HCT116 (cell line): ENCODE results near the gene BTBD9. TPM values are rescaled to one million over a fixed set of nuclear protein-coding genes. Genes with fewer than 3 reads are reported as not detected.

Source experiments
- ATAC-seq: fragments of 200-7000 bp; cut with Tn5 transposase; 2 replicates; pipeline ENCODE4 v1.9.1; 2020; ENCODE audit warnings: mild to moderate bottlenecking, moderate library complexity
- BruUV-seq: library from RNA; stranded (reverse); fragments of 400-500 nt; replicated peaks from 2 replicates; lab custom pipeline; 2021; lab: Mats Ljungman, UMichigan
- CTCF ChIA-PET: fragments of 300-600 bp; sonication (Branson Sonifier 250); formaldehyde crosslinking; loops from one replicate; lab custom pipeline; 2021; ENCODE audit warnings: antibody characterized with exemption; lab: Charles Lee
- POLR2A ChIA-PET: fragments of 300-600, 350-600 bp; sonication (Branson Sonifier 250); formaldehyde crosslinking; loops from one replicate; lab custom pipeline; 2021; ENCODE audit warnings: antibody characterized with exemption; lab: Charles Lee
- RAD21 ChIA-PET, 2 experiments: fragments of 300-600 bp; sonication (Branson Sonifier 250); formaldehyde crosslinking; loops; one replicate each; lab custom pipeline; 2023; ENCODE audit warnings: low total read pairs in 2 of 2; ENCODE audit not compliant: uncharacterized antibody in 2 of 2, unreplicated experiment in 2 of 2, low non-redundant PET in 1 of 2; lab: Charles Lee
- DNase-seq: peaks from one replicate; pipeline ENCODE4 v3.0.0-alpha.2; 2010; ENCODE audit warnings: low read depth, low spot score
- H2AFZ ChIP-seq: fragments of 200-600 bp; shearing (Covaris generic), sonication (generic); 2 replicates; pipeline ENCODE4 v1.6.1; 2017; ENCODE audit warnings: low read depth, mixed run types, mixed read lengths, antibody characterized with exemption, low read length; ENCODE audit not compliant: poor library complexity, severe bottlenecking
- H3K27ac ChIP-seq: 2 replicates; pipeline ENCODE4 v1.5.1; 2012; ENCODE audit warnings: low read depth, low read length
- H3K27me3 ChIP-seq: fragments of 200-600 bp; sonication (generic); 2 replicates; pipeline ENCODE4 v1.6.1; 2016; ENCODE audit warnings: mixed run types, low read length, mixed read lengths; ENCODE audit not compliant: insufficient read depth
- H3K36me3 ChIP-seq, 2 experiments: fragments of 200-500 bp in 1 of 2; fragments of 200-600 bp in 1 of 2; sonication (Bioruptor generic) in 1 of 2; sonication (generic) in 1 of 2; 2 replicates each; pipeline versions ENCODE4 v1.5.1 to v1.6.1; 2014 to 2016; ENCODE audit warnings: low read length in 2 of 2, inconsistent platforms in 1 of 2, mixed read lengths in 1 of 2, mixed run types in 1 of 2; ENCODE audit not compliant: insufficient read depth in 2 of 2, control insufficient read depth in 1 of 2
- H3K4me1 ChIP-seq, 2 experiments: fragments of 200-600 bp in 1 of 2; sonication (generic) in 1 of 2; 2 replicates each; pipeline versions ENCODE4 v1.5.1 to v1.6.1; 2012 to 2017; ENCODE audit warnings: low read length in 2 of 2, inconsistent platforms in 1 of 2, mild to moderate bottlenecking in 1 of 2, mixed read lengths in 1 of 2, mixed run types in 1 of 2, moderate library complexity in 1 of 2; ENCODE audit not compliant: insufficient read depth in 2 of 2, control insufficient read depth in 1 of 2
- H3K4me2 ChIP-seq: fragments of 200-600 bp; sonication (generic); 2 replicates; pipeline ENCODE4 v1.6.1; 2017; ENCODE audit warnings: mixed run types, low read length, mixed read lengths
- H3K4me3 ChIP-seq, 2 experiments: fragments of 200-600 bp in 1 of 2; sonication (generic) in 1 of 2; replicated peaks in 1 of 2; 2 replicates each; pipeline ENCODE4 v1.5.1; 2011 to 2016; ENCODE audit warnings: low read length in 2 of 2, control low read depth in 1 of 2, low read depth in 1 of 2, mild to moderate bottlenecking in 1 of 2, mixed read lengths in 1 of 2, mixed run types in 1 of 2
- H3K79me2 ChIP-seq: fragments of 200-600 bp; sonication (generic); 2 replicates; pipeline ENCODE4 v1.6.1; 2017; ENCODE audit warnings: mild to moderate bottlenecking, mixed run types, low read length, moderate library complexity, mixed read lengths; ENCODE audit not compliant: insufficient read depth
- H3K9ac ChIP-seq: fragments of 200-600 bp; sonication (generic); 2 replicates; pipeline ENCODE4 v1.6.1; 2016; ENCODE audit warnings: low read length, mixed read lengths
- H3K9me2 ChIP-seq: fragments of 200-600 bp; sonication (generic), shearing (Covaris generic); 2 replicates; pipeline ENCODE4 v1.6.1; 2017; ENCODE audit warnings: mixed run types, mild to moderate bottlenecking, moderate library complexity; ENCODE audit not compliant: insufficient read depth
- H3K9me3 ChIP-seq, 2 experiments: fragments of 200-500 bp in 1 of 2; fragments of 200-600 bp in 1 of 2; sonication (Bioruptor generic) in 1 of 2; sonication (generic) in 1 of 2; 2 replicates each; pipeline ENCODE4 v1.6.1; 2014 to 2017; ENCODE audit warnings: low read length in 2 of 2, mixed read lengths in 2 of 2, inconsistent platforms in 1 of 2, low read depth in 1 of 2, mild to moderate bottlenecking in 1 of 2, mixed run types in 1 of 2, moderate library complexity in 1 of 2; ENCODE audit not compliant: control insufficient read depth in 1 of 2, insufficient read depth in 1 of 2
- H4K20me1 ChIP-seq: fragments of 200-600 bp; sonication (generic), shearing (Covaris generic); 2 replicates; pipeline ENCODE4 v1.6.1; 2017; ENCODE audit warnings: mixed run types, mild to moderate bottlenecking, moderate library complexity; ENCODE audit not compliant: insufficient read depth
- CEBPB ChIP-seq: IDR thresholded peaks from 2 replicates; pipeline ENCODE4 v1.6.1; 2012; ENCODE audit warnings: low read depth
- CTCF ChIP-seq, 3 experiments: fragments of 200-600 bp in 1 of 3; sonication (generic) in 1 of 3; IDR thresholded peaks in 2 of 3; conservative IDR thresholded peaks in 1 of 3; 2 replicates each; pipeline ENCODE4 v1.5.1; 2012 to 2017; ENCODE audit warnings: low read depth in 2 of 3, low read length in 2 of 3, antibody characterized with exemption in 1 of 3, borderline replicate concordance in 1 of 3, control low read depth in 1 of 3, mild to moderate bottlenecking in 1 of 3, mixed read lengths in 1 of 3, mixed run types in 1 of 3, moderate library complexity in 1 of 3; ENCODE audit not compliant: insufficient read depth in 1 of 3
- EGR1 ChIP-seq: IDR thresholded peaks from 2 replicates; pipeline ENCODE4 v1.6.1; 2012; ENCODE audit warnings: low read depth
- ELF1 ChIP-seq: IDR thresholded peaks from 2 replicates; pipeline ENCODE4 v1.6.1; 2012; ENCODE audit warnings: low read depth, borderline replicate concordance
- JUND ChIP-seq: IDR thresholded peaks from 2 replicates; pipeline ENCODE4 v1.6.1; 2012
- MAX ChIP-seq: IDR thresholded peaks from 2 replicates; pipeline ENCODE4 v1.6.1; 2012
- POLR2AphosphoS5 ChIP-seq: IDR thresholded peaks from 2 replicates; pipeline ENCODE4 v1.6.1; 2011; ENCODE audit warnings: mild to moderate bottlenecking, low read depth, low read length, moderate library complexity
- RAD21 ChIP-seq: IDR thresholded peaks from 2 replicates; pipeline ENCODE4 v1.6.1; 2012; ENCODE audit warnings: low read depth, mild to moderate bottlenecking
- SIN3A ChIP-seq: IDR thresholded peaks from 2 replicates; pipeline ENCODE4 v1.6.1; 2012; ENCODE audit warnings: low read depth
- SRF ChIP-seq: IDR thresholded peaks from 2 replicates; pipeline ENCODE4 v1.6.1; 2012; ENCODE audit warnings: low read depth
- TCF7L2 ChIP-seq: IDR thresholded peaks from 2 replicates; pipeline ENCODE4 v1.7.0; 2011; ENCODE audit warnings: borderline replicate concordance, inconsistent platforms; ENCODE audit not compliant: insufficient read depth, insufficient read length; ENCODE audit errors: extremely low read depth
- YY1 ChIP-seq: IDR thresholded peaks from 2 replicates; pipeline ENCODE4 v1.6.1; 2011; ENCODE audit warnings: low read length, low read depth, moderate library complexity, mild to moderate bottlenecking; ENCODE audit not compliant: insufficient replicate concordance; ENCODE audit errors: extremely low read depth
- ZFX ChIP-seq: fragments of 450-650 bp; IDR thresholded peaks from 2 replicates; pipeline ENCODE4 v1.6.1; 2017
- intact Hi-C: fragments of 100-400 bp; cut with micrococcal nuclease; formaldehyde crosslinking; loops from 2 replicates; pipeline ENCODE4 v1.10.0; 2022
- total RNA-seq: library from RNA; stranded (reverse); gene quantifications from one replicate; pipeline ENCODE4 v1.2.1, GENCODE V29; 2021; ENCODE audit not compliant: unreplicated experiment

BTBD9 gene
- total RNA-seq, 1 experiment from 2014 or later, result 10.9 TPM

GRCh38 chr6:38208028-38208427 is 431.7 kb downstream of the BTBD9 start:
- ChIA-PET RAD21 (no interaction called here), POLR2A (no interaction called here), CTCF (no interaction called here)
- no peaks in the 10 kb centered on the region for H3K9me3 ChIP-seq
- H3K36me3 ChIP-seq, result no peaks in the 10 kb centered on the region
- no peaks in the 10 kb centered on the region for H3K4me1 ChIP-seq
- H3K4me3 ChIP-seq, result no peak overlapping the region
- no peak overlapping the region for H3K27ac ChIP-seq
- ATAC-seq (no peak), DNase-seq (no peak)
- no peaks in the 10 kb centered on the region for H4K20me1 ChIP-seq
- no peaks in the 10 kb centered on the region for H3K79me2 ChIP-seq
- H2AFZ ChIP-seq, result no peak overlapping the region
- H3K9me2 ChIP-seq, result no peaks in the 10 kb centered on the region
- TF ChIP-seq ELF1 (no peak), JUND (no peak), TCF7L2 (no peak), ZFX (no peak), SIN3A (no peak), CTCF (IDR thresholded peaks at IDR 0.05 in 2 of 3, conservative IDR thresholded peaks at IDR 0.05 in 1 of 3; ENCODE audit: borderline replicate concordance in 1 of 3, insufficient read depth in 1 of 3, low read depth in 2 of 3, low read length in 2 of 3) (no peak), RAD21 (no peak), POLR2AphosphoS5 (no peak), YY1 (no peak), CEBPB (no peak), SRF (no peak), MAX (no peak), EGR1 (no peak)
- H3K4me2 ChIP-seq, result no peak overlapping the region
- intact Hi-C loops, result no loop called here
- no TSS peak for BruUV-seq
- H3K27me3 ChIP-seq, result no peaks in the 10 kb centered on the region
- H3K9ac ChIP-seq, result no peak overlapping the region
